Stimulated activated naive CD8-positive, alpha-beta T cell treated with anti-CD3 and anti-CD28 coated beads, Interleukin-15, Interleukin-2, amounts not matched to agents 100 U/mL and 50 U/mL, for 24 hours (primary cell): Measurements from ENCODE around the gene MSANTD3.
"Not testable (repeated sequence)": the region's sequence is repeated elsewhere in the genome, so short reads cannot be mapped to it uniquely, and the experiment has no call there.

Experiments used
- ATAC-seq: fragments of 150-1000 bp; cut with Tn5 transposase; one replicate; pipeline ENCODE4 v1.10.0; 2021
- DNase-seq: peaks from one replicate; pipeline ENCODE4 v3.0.0; 2021

MSANTD3 gene, protein sequence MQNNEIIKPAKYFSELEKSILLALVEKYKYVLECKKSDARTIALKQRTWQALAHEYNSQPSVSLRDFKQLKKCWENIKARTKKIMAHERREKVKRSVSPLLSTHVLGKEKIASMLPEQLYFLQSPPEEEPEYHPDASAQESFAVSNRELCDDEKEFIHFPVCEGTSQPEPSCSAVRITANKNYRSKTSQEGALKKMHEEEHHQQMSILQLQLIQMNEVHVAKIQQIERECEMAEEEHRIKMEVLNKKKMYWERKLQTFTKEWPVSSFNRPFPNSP

DNA sequence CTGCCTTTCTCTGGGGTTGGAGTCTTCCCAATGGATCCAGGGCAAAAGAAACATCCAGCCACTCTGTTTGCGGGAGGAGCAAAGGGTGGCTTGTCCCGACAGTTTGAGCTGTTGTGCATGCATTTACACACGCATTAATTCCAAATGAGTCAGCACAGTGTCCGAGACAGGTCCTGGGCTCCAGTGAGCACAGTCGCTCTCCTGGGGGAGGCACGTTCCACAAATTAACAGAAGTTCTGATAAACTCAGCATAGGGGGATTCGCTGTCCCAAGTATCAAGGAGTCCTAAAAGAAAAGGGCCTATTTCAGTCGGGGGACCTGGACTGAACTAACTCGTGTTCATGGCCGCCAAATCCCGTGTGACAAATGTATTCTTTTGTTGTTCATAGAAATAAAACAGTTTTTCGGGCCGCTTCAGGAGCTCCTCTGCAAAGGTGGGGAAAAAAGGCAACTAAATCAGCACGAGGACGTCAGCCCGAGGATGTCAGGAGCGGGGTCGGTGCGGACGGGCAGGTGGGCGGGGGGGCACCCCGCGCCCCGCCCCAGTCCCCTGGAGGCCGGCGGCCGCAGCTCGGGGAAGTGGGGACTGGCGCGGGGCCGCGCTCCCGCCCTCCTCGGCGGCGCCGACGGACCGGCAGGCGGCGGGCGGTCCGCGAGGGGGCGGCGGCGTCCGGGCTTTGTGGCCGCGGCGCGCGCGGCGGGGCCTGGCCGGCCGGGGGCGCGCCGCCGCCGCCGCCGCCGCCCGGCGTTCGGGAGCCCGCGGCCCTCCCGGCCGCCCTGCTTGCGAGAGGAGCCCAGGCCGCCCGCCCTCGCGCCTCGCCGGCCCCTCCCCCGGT lies at the start of gene MSANTD3:
TSS of gene MSANTD3 (plus strand) at position 614 of the 836 bp plus-strand sequence. CDS start 14,796 bp downstream, outside the sequence.
- DNase-seq (peak; percentile 63), ATAC-seq (peak; percentile 81)

DNA sequence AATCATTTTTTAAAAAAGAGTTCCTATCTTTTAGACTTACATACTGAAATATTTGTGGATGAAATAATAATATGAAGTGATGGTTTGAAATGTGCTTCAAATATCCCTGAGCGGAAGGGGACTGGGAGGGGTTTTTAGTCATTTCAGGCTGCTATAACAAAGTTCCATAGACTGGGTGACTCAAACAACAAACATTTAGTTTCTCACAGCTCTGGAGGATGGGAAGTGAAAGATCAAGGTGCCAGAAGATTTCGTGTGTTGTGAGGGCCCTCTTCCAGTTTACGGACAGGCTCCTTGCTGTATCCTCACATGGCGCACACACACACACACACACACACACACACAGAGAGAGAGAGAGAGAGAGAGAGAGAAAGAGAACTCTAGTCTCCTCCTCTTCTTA lies 47.1 kb upstream of the MSANTD3 start:
- no peak for ATAC-seq
- DNase-seq, result no peak

DNA sequence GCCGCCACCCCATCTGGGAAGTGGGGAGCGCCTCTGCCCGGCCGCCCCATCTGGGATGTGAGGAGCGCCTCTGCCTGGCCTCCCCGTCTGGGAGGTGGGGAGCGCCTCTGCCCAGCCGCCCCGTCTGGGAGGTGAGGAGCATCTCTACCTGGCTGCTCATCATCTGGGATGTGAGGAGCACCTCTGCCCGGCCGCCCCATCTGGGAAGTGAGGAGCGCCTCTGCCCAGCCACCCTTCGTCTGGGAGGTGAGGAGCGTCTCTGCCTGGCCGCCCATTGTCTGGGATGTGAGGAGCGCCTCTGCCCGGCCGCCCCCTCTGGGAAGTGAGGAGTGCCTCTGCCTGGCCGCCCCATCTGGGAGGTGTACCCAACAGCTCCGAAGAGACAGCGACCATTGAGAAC lies 34.0 kb upstream of the MSANTD3 start:
- ATAC-seq, DNase-seq: not testable (repeated sequence)

DNA sequence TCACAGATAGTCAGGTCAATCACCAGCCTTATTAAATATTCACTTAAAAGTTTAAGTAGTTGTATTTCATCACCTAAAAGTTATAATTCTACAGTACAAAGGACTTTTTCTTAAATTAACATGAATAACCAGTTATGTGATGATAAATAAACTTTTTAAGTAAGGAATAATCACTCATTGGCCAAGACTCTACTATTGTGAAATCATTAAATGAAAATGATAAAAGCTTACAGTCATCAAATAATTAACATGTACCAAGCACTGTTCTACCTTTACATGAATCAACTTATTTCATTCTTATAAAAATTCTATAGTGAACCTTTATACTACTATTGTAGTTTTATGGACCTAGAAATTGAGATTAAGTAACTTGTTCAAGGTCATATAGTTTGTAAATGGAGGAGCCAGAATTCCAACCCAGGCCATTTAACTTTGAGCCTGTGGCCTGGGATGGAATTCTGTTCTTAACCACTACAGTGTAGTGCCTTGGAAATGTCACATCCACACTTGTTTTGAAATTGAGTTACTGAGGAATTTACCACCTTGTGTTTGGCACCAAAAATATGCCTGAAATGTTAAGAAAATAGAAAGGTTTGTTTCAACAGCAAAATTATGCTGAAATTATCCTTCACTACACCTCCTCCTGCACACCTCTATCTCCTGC lies 32.8 kb upstream of the MSANTD3 start:
- DNase-seq (no peak), ATAC-seq (no peak)

DNA sequence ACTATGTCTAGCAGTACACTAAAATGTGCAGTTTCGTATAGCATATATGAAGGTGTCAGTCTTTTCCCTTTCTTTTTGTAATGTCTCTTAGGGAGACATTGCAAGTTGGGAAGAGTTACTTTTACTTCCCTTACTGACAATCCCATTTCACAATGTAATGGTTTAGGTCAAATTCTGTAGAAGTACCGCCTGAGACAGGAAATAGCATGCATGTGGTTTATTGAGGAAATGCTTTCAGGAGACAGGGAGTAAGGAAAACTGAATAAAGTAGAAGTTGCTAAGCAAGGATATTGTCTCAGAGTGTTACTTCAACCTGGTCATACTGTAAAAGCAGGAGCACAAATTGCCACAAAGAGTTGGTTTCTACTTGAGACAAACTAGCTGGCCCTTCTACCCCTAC lies 32.1 kb upstream of the MSANTD3 start:
- DNase-seq, result no peak
- no peak for ATAC-seq

DNA sequence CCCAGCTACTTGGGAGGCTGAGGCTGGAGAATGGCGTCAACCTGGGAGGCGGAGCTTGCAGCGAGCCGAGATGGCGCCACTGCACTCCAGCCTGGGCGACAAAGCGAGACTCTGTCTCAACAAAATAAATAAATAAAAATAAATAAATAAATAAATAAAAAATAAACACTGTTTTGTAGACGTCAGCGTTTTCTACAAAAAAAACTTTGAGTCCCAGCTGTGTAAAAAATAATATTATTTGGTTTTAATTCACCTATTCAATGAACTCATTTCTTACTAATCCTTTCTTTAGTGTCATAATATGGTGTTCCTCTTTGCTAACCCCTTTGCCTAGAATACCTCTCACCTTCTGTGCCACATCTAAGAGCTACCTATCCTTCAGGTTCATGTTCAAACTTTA lies 30.2 kb upstream of the MSANTD3 start:
- DNase-seq, result no peak
- no peak for ATAC-seq

DNA sequence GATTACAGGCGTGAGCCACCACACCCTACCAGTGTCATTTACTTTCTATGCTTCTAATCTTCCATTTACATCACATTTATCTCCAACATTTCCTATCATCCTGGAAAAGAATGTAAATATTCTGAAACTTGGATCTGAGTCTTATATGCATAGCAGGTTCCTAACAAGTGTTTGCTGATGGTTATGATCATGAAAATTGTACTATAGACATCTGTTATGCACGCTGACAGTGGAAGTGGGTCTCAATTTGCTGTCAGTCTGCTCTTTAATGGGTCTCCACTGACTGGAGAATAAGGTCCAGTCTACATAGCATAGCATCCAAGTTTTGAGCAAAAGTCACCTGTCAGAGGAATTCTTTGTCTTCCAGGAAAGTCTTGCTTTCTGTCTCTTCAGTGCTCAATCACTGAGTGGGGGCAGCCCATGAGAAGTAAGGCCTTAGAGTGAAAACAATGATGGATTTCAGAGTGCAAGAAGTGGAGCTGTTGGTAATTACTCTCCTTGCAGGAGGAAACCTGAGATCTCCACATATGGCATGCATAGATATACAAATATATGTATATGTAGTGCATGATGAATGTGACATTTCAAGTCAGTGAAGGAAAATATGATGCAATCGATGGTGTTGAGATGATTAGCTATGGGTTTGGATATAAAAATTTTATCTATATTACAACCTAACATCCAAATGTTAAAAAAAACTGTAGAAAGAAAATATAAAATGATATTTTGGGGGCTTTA lies 29.2 kb upstream of the MSANTD3 start:
- ATAC-seq (no peak), DNase-seq (no peak)

DNA sequence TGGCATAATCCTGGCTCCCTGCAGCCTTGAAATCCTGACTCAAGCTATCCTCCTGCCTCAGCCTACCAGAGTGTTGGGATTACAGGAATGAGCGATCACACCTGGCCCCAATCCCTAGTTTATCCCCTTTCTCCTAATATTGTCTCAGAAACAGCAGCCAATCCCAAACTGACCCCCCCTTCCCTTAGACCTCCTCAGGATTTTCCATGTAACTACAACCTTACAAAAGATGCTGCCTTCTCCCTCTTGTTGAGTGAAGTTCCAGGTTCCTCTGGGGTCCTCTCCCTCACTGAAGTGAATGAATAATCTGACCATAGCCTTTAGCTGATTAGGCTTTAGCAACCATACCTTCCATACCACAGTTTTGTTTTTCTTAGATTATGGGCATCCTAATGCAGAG lies 25.9 kb upstream of the MSANTD3 start:
- ATAC-seq, result no peak
- DNase-seq, result no peak

DNA sequence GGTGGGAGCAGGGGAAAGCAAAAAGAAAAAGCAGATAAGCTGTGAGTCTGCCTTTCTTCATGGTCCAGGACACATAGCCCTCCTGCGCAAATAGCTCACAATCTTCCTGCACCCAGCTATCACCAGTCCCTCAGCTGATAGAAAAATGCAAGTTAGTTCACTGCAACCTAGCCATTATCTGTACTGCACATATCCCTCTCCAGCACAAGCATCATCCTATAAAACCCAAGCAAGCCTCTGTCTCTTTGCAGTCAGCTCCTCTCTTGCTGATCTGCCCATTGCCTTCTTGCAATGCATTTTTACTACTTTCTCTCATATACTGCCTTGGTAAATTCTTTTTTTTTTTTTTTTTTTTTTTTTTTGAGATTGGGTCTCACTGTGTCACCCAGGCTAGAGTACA lies 20.0 kb upstream of the MSANTD3 start:
- no peak for DNase-seq
- ATAC-seq, result no peak

DNA sequence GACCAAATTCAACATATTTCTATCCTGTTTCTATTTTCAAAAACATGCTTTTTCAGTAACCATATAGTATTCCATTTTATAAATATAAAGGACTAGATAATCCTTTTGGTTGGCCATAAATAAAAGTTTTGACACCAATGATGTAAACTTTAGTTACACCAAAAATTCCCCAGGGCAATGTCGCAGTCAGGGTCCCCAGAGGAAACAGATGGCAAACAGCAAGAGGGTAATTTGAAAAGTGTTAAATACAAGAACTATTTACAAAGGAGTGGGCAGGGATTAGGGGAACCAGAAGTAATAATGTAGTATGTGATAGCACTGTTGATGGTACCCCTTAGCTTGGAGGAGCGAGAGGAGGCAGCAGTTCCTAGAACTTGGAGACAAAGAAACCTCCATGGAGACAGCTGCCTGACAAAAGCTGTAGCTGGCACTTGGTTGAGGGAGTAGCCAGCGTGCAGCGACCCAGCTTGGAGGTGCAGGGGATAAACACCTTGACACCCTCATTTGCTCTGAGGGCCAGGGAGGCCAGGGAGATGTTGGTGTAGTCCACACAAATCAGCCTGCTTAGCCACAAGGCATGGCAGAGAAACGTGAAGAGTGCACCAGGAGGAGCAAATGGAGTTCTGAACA lies 18.3 kb upstream of the MSANTD3 start:
- DNase-seq, result no peak
- ATAC-seq, result no peak

DNA sequence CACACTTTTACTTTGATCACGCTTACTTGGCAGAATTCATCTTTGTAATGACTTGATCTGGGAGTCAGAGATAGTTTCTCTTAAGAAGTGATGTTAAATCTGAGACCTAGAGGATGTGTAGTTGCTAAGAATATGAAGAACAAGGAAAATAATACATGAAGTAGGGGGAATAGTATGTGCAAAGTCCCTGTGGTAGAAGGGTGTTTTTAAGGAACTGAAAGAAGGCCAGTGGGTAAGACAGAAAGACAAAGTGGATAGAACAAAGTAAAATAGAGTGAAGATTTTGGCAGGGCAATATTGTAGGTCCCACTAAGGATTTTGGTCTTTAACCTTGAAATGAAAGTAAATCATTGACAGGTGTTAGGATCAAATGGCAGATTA lies 17.8 kb upstream of the MSANTD3 start:
- ATAC-seq (no peak), DNase-seq (no peak)

DNA sequence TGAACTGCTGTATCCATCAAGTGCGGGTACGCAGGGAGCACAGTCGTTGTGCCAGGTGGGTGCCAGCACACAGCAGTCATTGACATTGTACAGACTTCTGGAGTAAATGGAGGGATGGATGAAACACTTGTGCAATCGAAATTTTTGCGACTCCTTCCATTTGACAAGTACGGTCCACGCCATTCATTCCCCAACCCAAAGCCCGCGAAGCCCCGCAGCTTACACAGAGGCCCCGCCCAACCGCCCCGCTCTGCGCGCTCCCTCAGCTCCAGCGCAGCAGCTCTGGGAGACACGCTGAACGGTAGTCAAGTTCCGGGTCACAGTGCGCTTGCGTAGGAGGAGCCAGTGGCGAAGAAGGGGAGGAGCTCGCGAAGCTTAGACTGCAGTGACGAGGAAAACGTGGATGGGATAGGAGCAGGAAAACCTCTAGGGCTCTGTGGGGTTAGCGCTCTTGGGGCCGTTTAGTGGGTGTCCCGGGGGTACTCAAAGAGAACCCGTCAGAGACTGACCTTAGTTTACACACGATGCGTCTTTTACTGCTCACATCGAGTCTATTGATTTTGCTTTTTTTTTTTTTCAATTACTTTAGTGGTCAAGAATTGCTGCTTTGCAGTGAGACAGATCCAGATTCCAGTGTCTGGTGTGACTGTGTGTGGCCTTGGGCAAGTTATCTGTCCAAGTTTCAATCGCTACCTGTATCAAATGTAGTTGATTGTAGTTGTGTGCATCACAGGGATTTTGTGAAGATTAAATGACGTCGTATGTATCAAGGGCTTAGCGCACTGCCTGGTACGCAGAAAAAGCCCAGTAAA lies 15.3 kb upstream of the MSANTD3 start:
- DNase-seq (peak; percentile 88), ATAC-seq (peak; percentile 98)

DNA sequence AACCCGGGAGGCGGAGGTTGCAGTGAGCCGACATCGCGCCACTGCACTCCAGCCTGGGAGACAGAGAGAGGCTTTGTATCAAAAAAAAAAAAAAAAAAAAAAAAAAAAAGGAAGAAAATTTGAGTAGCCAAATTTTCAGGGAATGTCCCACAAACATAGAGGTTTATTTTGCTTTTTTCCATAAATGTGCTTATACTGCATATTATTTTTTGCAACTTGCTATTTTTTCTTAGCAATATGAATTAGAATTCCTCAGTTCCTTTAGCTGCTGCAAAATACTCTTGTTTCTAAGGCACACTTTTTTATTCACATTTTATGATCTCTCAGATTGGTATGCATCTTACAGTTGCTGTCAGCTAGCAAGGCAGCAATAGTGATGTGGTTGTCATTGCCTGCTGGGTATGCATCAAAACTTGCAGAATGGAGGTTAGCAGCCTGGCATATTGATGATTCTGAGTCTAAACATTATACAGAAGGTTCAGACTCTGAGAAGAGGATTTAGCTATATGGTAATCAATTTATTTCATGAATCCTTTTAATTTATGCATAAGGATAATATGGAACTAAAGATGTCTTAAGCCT lies 13.0 kb upstream of the MSANTD3 start:
- DNase-seq (no peak), ATAC-seq (no peak)

DNA sequence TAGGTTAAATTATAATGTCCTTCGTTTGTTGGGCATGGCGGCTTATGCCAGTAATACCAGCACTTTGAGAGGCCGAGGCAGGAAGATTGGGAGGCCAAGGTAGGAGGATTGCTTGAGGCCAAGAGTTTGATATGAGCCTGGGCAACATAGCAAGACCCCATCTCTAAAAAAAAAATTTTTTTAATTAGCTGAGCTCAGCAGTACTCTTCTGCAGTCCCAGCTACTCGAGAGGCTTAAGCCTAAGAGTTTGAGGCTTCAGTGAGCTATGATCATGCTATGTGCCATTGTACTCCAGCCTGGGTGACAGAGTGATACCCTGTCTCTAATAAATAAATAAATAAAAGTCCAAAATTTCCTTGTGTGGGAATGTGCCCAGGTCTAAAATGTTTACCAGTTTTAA lies 9.1 kb upstream of the MSANTD3 start:
- DNase-seq, result no peak
- ATAC-seq, result no peak

DNA sequence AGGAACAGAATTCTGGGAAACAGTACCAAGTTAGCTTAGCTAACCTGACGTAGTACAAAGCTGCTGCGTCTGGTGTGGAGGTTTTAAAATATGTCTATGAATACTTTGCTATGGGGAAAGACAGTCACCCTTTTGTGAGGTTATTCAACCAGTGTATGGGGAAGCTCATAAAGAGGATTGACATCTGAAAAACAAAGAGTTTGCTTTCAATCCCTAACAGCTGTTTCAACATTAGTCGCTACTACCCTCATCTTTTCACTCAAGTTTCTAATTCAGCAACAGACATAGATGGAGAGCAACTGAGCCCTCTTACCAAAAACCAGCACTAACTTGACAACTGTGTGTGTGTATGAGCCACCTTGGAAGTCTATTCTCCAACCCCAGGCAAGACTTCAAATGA lies 7.8 kb upstream of the MSANTD3 start:
- no peak for DNase-seq
- ATAC-seq, result no peak

DNA sequence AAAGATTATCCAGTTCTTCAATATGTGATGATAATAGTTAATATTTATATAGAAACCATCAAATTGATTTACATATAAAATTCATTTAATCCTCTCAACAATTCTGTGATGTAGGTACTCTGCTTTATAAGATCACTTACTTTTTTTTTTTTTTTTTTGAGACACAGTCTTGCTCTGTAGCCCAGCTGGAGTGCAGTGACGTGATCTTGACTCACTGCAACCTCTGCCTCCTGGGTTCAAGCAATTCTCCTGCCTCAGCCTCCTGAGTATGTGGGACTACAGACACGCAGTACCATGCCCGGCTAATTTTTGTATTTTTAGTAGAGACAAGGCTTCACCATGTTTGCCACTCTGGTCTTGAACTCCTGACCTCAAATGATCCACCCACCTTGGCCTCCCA lies 5.8 kb upstream of the MSANTD3 start:
- not testable (repeated sequence) for ATAC-seq, DNase-seq

DNA sequence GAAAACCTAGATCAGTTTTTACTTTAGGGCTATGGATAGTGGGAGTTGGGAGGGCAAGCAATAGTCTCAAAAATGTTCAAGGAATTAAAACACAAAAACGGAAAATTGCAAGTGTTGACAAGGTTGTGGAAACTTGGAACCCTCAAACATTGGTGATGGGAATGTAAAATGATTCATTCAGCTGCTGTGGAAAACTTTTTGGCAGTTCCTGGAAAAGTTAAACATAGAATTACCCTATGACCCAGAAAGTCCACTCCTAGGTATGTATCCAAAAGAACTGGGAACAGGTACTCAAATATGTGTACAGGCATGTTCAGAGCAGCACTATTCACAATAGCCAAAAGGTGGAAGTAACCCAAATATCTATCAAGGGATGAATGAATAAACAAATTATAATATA lies 1.2 kb upstream of the MSANTD3 start:
- ATAC-seq (no peak), DNase-seq (no peak)

DNA sequence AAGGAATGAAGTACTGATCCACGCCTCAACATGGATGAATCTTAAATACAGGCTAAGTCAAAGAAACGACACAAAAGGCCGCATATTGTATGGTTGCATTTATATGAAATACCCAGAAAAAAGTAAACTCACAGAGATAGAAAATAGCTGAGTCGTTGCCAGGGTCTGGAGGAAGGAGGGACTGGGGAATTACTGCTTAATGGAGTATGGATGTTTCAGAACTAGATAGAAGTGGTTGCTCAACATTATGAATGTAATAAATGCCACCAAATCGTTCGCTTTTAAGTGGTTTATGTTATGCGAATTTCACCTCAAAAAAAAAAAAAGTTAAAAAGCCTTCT lies 784 bp upstream of the MSANTD3 start:
- ATAC-seq, result no peak

DNA sequence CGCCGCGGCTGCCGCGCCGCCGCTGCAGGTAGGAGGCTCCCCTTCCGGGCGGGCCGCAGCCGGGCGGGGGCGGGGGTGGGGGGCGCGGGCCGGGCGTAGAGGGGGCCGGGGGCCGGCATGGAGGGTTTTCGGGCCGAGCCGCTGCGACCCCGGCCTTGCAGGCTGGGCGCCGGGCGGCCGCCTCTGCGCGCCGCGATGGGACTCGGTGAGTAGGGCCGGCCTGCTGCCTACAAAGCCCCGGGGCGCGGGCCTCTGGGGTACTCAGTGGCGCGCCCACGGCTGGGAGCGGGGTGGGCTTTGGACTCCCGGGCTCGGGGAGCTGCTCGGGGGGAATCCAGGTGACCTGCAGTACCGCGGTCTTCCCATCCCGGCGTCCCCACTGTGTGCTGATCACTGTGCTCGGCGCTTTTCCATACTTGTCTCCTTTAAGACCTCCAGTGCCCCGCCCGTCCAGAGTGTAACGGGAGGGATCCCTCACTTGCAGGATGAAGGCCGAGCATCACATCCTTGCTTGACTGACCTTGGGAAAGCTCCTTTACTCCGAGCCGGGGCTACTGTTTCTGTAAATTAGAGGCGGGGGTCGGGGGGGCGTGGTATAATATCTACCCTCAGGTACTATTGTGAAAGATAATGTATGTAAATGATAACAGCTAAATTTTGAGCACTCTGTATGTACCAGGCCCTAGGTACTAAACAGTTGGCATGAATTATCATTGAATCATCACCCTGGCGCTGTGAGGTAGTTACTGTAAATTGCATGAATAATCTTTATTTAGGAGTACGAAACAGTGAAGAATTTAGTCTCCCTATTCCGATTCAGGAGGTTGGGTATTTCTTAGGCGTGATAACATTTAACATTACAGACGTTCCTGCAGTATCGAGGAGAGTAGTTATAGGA lies 672 bp downstream of the MSANTD3 start:
- peak; percentile 54 for ATAC-seq
- DNase-seq, result peak; percentile 41

More for the DNA sequence above, 784 bp upstream of the MSANTD3 start:
- no peak for DNase-seq
